GM20431 (cell line): ENCODE measurements around the gene MSTO1.
"Not testable (repeated sequence)": the region's sequence is repeated elsewhere in the genome, so short reads cannot be mapped to it uniquely, and the experiment has no call there.

Source experiments
- in situ Hi-C: fragments of 300-500 bp; cut with MseI, MboI; formaldehyde crosslinking; loops from one replicate; pipeline ENCODE4 v1.15.0; 2020; ENCODE audit warnings: low sequenced_read_pairs; ENCODE audit not compliant: unreplicated experiment

Gene MSTO1

GRCh38 chr1:155608888-155609225 is 1.2 kb upstream of the MSTO1 start:
- in situ Hi-C loops, result no loop called here

DNA sequence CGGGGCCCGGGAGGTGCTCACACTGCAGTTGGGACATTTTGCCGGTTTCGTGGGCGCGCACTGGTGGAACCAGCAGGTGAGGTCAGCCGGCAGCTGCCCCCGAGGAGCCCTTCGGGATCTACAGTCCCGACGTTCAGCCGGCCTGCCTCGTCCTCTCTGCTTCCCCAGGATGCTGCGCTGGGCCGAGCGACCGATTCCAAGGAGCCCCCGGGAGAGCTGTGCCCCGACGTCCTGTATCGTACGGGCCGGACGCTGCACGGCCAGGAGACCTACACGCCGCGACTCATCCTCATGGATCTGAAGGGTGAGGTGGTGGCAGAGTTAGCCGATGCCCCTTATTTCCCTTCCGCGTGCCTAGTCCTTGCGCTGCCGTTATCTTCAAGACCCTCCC is 234 bp downstream of the MSTO1 start:
- in situ Hi-C loops, result not testable (repeated sequence)

GRCh38 chr1:155613226-155613625 is 3.2 kb downstream of the MSTO1 start:
- in situ Hi-C loops, result not testable (repeated sequence)

- in situ Hi-C loops, result no loop called here
These were observed 12.2 kb downstream of the MSTO1 start for GRCh38 chr1:155622191-155622590.

- in situ Hi-C loops, result no loop called here
These were observed 13.3 kb downstream of the MSTO1 start for GRCh38 chr1:155623357-155623756.

- in situ Hi-C loops, result not testable (repeated sequence)
These were observed 16.4 kb downstream of the MSTO1 start for GRCh38 chr1:155626428-155626827.

DNA sequence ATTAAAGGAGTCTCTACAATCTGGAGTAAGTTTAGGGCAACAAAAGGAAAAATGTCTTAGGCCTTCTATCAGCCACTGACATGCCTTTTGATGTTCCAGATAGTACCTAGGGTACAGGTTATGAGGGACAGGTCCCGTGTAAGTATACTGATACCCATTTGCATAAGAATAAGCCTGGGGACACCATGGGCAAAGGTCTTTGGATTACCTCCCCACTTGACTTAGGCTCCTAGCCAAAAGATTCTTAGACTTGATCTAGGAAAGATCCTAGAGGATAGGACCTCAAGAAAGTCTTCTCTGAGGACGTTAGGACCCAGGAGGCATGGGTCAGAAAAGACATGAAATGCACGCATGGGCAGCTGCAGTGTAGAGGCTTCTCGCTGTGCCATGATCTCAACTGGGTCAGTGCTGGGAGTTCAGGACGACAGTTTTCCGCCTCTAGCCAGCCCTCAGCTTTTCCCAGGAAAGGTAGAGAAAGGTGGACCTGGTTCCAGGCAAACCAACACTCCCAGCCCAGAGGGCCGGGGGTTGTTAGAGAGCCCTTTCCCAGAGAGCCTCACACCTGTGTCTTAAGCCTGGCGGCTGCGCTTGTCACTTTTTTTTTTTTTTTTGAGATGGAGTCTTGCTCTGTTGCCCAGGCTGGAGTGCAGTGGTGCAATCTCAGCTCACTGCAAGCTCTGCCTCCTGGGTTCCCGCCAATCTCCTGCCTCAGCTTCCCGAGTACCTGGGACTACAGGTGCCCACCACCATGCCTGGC is 26.6 kb downstream of the MSTO1 start:
- in situ Hi-C loops, result no loop called here

GRCh38 chr1:155640367-155640766 is 30.3 kb downstream of the MSTO1 start:
- in situ Hi-C loops, result no loop called here

DNA sequence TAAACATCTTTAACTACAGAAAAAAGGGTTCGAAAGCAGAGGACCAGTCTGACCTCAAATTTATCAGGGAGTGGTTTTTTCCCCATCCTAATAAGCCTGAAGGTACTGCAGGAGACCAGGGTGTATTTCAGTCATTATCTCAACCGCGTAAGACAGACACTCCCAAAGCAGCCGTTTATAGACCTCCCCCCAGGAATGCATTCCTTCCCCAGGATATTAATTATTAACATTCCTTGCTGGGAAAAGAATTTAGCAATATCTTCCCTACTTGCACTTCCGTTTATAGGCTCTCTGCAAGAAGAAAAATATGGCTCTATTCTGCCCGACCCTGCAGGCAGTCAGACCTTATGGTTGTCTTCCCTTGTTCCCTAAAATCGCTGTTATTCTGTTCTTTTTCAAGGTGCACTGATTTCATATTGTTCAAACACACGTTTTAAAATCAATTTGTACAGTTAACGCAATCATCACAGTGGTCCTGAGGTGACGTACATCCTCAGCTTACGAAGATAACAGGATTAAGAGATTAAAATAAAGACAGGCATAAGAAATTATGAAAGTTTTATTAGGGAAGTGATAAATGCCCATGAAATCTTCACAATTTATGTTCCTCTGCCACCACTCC is 32.7 kb downstream of the MSTO1 start:
- in situ Hi-C loops, result not testable (repeated sequence)

GRCh38 chr1:155643230-155643629 is 33.2 kb downstream of the MSTO1 start:
- in situ Hi-C loops, result no loop called here

DNA sequence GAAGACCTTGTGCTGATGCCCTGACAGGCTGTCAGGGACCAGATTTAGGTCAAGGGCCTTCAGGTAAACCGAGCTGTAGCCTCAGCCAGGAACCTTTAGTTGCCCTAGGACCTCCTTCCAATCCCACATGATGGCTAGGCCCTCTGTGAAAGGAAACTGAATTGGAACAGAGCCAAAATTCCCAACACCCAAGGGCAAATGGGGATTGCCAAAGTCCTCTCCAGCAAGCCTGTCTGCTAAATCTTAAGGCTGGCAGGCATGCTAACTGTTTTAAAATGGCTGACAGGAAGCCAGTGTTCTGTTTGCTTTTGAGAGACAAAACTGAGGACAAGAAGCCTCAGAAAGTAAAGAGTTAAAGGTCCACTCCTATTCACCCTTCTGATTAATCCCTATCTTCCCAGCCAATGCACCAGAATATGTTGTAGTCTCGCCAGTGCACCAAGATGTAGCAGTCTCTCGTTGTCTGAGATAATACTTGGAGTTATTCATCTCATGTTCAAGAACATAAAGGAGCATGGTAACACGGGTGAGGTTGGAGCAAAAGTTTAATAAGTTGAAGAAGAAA is 35.1 kb downstream of the MSTO1 start:
- in situ Hi-C loops, result no loop called here

- in situ Hi-C loops, result no loop called here
These were observed 35.6 kb downstream of the MSTO1 start for GRCh38 chr1:155645648-155646047.

GRCh38 chr1:155646307-155646706 is 36.3 kb downstream of the MSTO1 start:
- in situ Hi-C loops, result no loop called here

DNA sequence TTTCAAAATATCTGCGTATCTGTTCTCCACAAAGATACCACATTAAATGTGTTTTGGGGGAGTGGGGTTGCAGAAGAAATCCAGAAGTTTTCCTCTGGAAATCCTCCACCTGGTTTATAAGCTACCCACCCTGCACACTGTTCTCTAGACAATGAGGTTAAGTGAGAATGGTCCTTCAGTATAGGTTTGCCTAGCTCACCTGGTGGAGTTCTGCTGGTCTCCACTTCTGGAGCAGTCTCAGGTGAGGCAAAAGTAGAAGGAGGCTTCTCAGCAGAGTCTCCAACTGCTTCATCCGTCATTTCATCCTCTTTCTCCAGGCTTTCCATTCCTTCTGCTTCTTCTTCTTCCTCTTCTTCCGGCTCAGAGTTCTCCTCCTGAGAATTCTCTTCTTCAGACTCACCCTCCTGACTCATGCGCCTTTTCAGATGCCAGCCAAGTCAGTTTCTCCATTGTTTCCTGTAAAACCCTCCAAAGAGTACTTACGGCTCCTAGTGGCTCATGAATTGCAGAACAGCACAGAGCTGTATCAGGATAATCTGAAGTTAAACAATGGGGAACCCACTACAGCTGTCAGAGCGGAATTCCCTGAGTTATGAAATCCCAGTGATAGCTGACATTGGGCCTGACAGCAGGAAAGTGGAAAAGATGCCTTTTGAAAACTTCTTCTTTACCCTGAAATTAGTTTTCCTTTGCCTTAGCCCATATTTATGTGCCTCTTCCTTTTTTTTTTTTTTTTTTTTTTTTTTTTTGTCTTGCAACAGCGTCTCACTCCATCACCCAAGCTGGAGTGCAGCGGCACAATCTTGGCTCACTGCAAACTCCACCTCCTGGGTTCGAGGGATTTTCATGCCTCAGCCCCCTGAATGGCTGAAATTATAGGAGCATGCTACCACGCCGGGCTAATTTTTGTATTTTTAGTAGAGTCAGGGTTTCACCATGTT is 38.5 kb downstream of the MSTO1 start:
- in situ Hi-C loops, result no loop called here

DNA sequence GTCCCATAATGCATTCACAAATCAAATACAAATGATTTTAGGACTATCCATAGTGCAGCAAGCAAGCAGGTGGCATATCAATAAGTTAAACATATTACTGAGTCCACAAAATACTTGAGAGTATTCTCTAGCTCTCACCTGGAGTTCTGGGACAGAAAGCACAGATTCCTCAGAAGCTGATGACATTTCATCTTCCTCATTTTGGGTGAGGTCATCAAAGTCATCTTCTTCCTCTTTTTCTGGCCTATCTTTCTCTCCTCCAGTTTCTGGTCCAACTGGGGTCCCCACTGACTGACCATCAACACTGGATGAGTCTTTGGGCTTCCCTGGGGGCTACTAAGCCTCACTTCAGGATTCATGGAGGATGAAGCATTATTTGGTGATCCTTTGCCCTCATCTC is 39.7 kb downstream of the MSTO1 start:
- in situ Hi-C loops, result no loop called here

- in situ Hi-C loops, result no loop called here
These were observed 40.3 kb downstream of the MSTO1 start for GRCh38 chr1:155650231-155650757.

DNA sequence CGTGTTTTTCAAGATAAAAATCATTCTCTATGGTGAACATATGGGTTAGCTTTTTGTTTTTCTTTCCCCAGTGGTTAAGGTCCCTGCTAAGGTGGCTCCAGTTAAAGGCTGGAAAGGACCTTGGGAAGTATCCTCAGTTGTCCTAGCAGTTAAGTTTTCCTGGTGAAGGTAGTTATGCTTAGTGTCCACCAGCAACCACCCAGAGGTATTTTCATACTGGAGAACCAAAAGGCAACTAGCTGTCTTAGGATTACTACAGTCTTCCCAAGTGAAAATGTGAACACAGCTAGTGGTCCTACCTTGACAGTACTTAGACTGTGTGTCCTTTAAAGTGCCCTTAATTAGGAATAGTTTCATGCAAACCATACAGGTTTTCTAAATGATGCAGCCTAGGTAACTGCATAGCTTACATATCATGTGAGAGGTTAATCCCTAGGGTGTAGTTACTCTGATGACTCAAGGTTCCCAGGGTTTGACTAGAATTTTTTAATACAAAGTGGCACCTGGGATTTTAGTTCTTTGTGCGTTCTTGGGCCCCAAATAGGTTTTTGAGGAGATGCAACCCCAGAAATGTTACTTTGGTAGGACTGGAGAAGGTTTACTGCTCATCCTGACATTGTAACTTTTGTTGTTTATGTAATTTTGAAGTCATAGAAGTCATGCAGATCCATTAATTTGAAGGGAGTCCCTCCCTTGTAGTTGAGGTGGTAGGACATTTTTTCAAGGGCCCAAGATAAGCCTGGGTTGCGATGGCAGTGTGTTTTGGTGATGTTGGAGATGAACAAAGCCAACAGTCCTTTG is 42.0 kb downstream of the MSTO1 start:
- in situ Hi-C loops, result no loop called here

GRCh38 chr1:155652951-155653350 is 42.9 kb downstream of the MSTO1 start:
- in situ Hi-C loops, result no loop called here

DNA sequence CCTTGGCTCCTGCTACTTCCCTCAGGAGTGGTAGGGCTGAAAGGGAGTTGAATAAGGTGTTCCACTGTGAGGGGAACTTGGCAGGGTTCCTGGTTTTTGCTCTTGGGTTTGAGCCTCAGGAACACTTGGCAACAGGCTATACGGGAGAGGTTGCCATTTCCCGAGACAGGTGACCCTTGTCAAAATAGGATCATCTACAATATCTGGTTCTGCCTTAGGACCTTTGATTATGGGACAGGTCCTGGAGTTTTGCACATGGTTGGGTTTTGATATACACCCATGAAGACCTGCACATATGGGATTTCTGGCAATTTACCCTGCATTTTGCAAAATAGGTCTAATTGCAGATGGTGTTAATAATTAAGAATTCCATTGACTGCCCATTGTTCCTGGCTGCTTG is 47.4 kb downstream of the MSTO1 start:
- in situ Hi-C loops, result no loop called here

DNA sequence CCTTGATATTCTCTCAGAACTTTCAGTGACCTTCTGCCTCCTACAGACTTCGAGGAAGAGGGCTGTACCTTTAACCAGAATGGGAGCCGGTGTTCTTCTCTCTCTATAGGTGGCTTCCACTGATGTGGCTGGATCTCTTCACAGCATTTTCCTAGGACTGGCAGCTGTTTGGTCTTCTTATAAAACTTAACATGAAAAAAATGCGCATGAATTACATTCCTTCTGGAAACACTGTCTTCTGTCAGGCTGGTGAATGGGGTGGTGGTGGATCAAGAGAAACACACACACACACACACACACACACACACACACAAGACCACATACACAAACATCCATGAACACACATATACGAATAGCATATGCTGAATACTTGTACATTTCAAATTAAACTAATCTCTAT is 51.2 kb downstream of the MSTO1 start:
- in situ Hi-C loops, result not testable (repeated sequence)
